ENCODE measurements around the gene OR4S1.
"Not testable (repeated sequence)": the region's sequence is repeated elsewhere in the genome, so short reads cannot be mapped to it uniquely, and the experiment has no call there.

Gene OR4S1

GRCh38 chr11:48305923-48306322 lies at the start of gene OR4S1:
TSS of gene OR4S1 (plus strand) at chr11:48306223. CDS start at chr11:48306223, 0 bp downstream.
- no peak for DNase-seq (ENCODE audit: low read depth in 1 of 2, low spot score in 1 of 2)
- no peak for TF ChIP-seq JUND (IDR thresholded peaks at IDR 0.05; ENCODE audit: low read depth)
- in situ Hi-C loops (cut with HindIII; ENCODE audit: low pct_unique_long_range_greater_than_20kb, low sequenced_read_pairs): no loop called here

DNA sequence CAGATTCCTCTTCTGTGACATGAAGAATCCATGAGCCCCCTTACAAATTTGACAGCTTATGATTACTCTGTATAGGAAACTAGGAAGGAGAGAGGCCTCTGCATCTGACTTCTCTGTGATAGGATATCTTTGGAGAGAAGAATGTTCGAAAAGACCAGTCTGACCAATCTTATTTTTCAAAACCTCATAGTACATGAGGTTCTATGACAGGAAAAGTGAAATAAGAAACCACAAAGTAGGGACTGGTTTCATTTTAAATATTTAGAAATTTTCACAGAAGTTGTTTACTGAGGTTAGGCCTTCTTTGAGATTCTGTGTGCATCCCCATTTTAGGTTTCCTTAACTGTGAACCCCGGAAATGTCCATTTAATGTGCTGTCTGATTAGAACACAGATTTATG lies 44.4 kb upstream of the OR4S1 start:
- no peak for TF ChIP-seq JUND (IDR thresholded peaks at IDR 0.05; ENCODE audit: low read depth)
- in situ Hi-C loops (cut with HindIII; ENCODE audit: low pct_unique_long_range_greater_than_20kb, low sequenced_read_pairs): no loop called here
- DNase-seq (ENCODE audit: low read depth in 1 of 2, low spot score in 1 of 2): no peak

DNA sequence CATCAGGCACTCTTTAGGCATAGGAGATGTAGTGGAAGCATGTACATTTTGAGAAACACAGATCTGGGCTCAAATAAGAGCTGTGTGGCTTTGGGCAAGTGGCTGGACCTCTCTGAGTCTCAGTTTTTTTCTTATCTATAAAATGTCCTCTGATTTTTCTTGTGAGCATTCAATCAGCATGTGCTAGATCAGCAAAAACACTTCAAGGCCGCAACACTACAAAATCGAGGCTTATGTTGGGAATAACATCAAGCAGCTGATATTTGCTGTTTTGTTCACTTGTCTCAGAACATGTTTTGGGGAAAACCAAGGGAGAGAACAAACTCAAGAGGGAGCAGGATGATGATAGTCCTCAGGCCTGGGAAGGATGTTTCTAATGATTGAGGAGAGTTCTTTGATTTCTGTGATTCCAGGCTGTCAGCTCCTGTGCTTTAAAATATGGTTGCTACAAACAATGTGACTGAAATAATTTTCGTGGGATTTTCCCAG lies 42.6 kb upstream of the OR4S1 start, which contains the start of gene OR4X1:
Gene OR4X1, plus strand, starts transcription at position 439 of the 489 bp plus-strand sequence. Its CDS starts 0 bp downstream, at position 439.
- DNase-seq (ENCODE audit: low read depth in 1 of 2, low spot score in 1 of 2): no peak
- in situ Hi-C loops (cut with HindIII; ENCODE audit: low pct_unique_long_range_greater_than_20kb, low sequenced_read_pairs): no loop called here
- no peak for TF ChIP-seq JUND (IDR thresholded peaks at IDR 0.05; ENCODE audit: low read depth)

GRCh38 chr11:48270621-48271020 lies 35.4 kb upstream of the OR4S1 start:
- no peak for DNase-seq (ENCODE audit: low read depth in 1 of 2, low spot score in 1 of 2)
- in situ Hi-C loops (cut with HindIII; ENCODE audit: low pct_unique_long_range_greater_than_20kb, low sequenced_read_pairs): no loop called here
- TF ChIP-seq JUND (IDR thresholded peaks at IDR 0.05; ENCODE audit: low read depth): no peak

DNA sequence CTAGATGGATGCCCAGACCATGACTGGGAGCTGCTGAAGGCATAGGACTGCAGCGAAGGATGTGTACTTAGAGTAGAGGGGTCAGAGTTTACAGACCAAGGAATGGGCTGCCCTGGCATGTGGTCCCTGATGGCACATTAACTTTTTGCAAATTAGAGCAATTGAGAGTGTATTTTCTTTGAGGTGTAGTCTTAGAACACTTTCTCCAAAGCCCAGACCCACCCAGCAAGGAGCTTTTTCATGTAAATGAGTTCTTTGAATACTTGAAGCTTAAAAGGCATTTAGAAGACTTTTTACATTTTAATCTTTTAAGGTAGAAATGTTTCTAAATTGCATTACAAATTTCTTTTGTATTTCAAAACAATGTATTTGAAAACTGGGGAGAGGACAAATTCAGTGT lies 33.4 kb upstream of the OR4S1 start:
- no peak for DNase-seq (ENCODE audit: low read depth in 1 of 2, low spot score in 1 of 2)
- TF ChIP-seq JUND (IDR thresholded peaks at IDR 0.05; ENCODE audit: low read depth): no peak
- in situ Hi-C loops (cut with HindIII; ENCODE audit: low pct_unique_long_range_greater_than_20kb, low sequenced_read_pairs): no loop called here

DNA sequence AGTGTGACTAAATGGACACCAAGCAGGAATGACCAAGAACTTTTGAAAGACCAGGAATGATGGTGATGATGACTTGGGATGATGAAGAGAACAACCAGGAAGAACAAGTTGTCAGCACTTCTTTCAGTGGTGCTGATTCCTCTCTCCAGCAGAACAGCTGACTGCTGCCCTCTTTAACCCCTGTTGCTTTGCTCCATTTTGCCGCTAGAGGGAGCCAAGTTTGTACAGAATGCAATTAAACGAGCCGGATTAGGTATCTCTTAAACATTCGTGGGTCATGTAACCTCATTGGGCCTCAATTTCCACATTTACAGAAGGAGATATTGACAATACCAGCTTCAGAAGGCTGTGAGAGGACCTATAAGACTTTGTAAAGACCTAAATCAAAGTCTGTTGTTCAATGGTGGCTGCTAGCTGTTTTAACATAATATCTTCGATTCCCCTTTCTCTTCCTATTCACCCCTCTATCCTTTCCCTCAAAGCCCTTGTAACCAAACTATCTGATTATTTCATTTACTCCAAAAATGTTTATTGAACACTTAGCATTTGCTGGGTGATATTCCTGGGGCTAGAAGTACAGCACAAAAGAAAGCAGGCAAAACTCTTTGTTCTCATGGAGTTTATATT lies 1.9 kb downstream of the OR4S1 start:
- in situ Hi-C loops (cut with HindIII; ENCODE audit: low pct_unique_long_range_greater_than_20kb, low sequenced_read_pairs): no loop called here
- peak; percentile 48 to 85 for DNase-seq (ENCODE audit: low read depth in 1 of 2, low spot score in 1 of 2)
- no peak for TF ChIP-seq JUND (IDR thresholded peaks at IDR 0.05; ENCODE audit: low read depth)

DNA sequence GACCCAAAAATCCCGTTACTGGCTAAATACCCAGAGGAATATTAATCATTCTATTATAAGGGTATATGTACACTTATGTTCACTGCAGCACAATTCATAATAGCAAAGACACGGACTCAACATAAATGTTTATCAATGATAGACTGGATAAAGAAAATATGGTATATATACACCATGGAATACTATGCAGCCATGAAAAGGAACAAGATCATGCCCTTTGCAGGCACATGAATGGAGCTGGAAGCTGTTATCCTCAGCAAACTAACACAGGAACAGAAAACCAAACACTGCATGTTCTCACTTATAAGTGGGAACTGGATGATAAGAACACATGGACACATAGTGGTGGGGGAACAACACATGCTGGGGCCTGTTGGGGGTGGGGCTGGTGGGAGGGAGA lies 7.6 kb downstream of the OR4S1 start:
- DNase-seq (ENCODE audit: low read depth in 1 of 2, low spot score in 1 of 2); in situ Hi-C loops (cut with HindIII; ENCODE audit: low pct_unique_long_range_greater_than_20kb, low sequenced_read_pairs): not testable (repeated sequence)

DNA sequence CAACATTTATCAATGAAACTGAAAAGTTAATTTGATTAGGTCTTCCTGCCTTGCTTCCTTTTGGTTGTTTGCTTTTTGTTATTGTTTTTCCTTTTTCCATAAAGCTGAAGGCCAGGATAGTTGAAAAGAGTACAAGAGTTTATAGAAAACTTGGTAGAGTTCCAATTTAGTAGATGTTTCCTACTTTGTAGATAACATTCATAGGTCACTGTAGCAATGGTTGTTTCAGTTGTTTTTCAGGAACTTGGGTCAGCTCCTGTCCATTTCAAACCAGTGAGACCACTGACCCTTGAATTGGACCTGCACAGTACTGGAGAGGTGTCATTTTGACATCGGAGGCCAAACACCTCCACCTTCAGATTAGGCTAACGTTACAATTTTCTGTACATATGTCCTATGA lies 13.8 kb downstream of the OR4S1 start:
- DNase-seq (ENCODE audit: low read depth in 1 of 2, low spot score in 1 of 2); in situ Hi-C loops (cut with HindIII; ENCODE audit: low pct_unique_long_range_greater_than_20kb, low sequenced_read_pairs): not testable (repeated sequence)

GRCh38 chr11:48324620-48325019 lies 18.6 kb downstream of the OR4S1 start, which contains the start of gene OR4C3:
TSS of gene OR4C3 (plus strand) at chr11:48324920. CDS start at chr11:48325022, 102 bp downstream.
- in situ Hi-C loops (cut with HindIII; ENCODE audit: low pct_unique_long_range_greater_than_20kb, low sequenced_read_pairs); DNase-seq (ENCODE audit: low read depth in 1 of 2, low spot score in 1 of 2): not testable (repeated sequence)

GRCh38 chr11:48341466-48341865 lies 35.4 kb downstream of the OR4S1 start:
- in situ Hi-C loops (cut with HindIII; ENCODE audit: low pct_unique_long_range_greater_than_20kb, low sequenced_read_pairs): no loop called here
- DNase-seq (ENCODE audit: low read depth in 1 of 2, low spot score in 1 of 2): no peak
- TF ChIP-seq JUND (IDR thresholded peaks at IDR 0.05; ENCODE audit: low read depth): no peak

DNA sequence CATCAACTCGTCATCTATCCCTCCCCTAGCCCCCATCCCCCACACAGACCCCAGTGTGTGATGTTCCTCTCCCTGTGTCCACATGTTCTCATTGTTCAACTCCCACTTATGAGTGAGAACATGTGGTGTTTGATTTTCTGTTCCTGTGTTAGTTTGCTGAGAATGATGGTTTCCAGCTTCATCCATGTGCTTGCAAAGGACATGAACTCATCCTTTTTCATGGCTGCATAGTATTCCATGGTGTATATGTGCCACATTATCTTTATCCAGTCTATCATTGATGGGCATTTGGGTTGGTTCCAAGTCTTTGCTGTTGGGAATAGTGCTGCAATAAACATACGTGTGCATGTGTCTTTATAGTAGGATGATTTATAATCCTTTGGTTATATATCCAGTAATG lies 36.5 kb downstream of the OR4S1 start:
- in situ Hi-C loops (cut with HindIII; ENCODE audit: low pct_unique_long_range_greater_than_20kb, low sequenced_read_pairs); DNase-seq (ENCODE audit: low read depth in 1 of 2, low spot score in 1 of 2): not testable (repeated sequence)

DNA sequence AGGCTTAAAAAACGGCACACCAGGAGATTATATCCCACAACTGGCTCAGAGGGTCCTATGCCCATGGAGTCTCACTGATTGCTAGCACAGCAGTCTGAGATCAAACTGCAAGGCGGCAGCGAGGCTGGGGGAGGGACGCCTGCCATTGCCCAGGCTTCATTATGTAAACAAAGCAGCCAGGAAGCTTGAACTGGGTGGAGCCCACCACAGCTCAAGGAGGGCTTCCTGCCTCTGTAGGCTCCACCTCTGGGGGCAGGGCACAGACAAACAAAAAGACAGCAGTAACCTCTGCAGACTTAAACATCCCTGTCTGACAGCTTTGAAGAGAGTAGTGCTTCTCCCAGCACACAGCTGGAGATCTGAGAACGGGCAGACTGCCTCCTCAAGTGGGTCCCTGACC lies 40.3 kb downstream of the OR4S1 start:
- in situ Hi-C loops (cut with HindIII; ENCODE audit: low pct_unique_long_range_greater_than_20kb, low sequenced_read_pairs); DNase-seq (ENCODE audit: low read depth in 1 of 2, low spot score in 1 of 2): not testable (repeated sequence)

DNA sequence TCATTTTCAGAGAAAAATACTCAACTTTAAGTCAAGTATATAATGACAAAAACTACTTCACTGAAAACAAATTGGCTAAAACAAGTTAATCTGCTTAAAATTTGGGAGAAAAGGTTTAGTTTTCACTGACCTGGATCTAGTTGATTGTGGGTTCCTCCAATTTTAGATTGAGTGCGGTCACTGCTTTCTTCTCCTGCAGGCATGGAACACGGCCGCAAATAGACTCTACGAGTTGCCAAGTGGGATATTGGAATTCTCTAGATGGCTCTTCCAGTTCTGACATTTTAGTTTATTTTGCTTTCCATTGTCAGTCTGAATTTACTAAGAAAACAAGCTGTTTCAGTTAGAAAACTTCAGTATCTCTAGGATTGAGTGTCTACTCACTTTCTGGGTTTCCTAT lies 48.0 kb downstream of the OR4S1 start:
- no peak for DNase-seq (ENCODE audit: low read depth in 1 of 2, low spot score in 1 of 2)
- no peak for TF ChIP-seq JUND (IDR thresholded peaks at IDR 0.05; ENCODE audit: low read depth)
- in situ Hi-C loops (cut with HindIII; ENCODE audit: low pct_unique_long_range_greater_than_20kb, low sequenced_read_pairs): no loop called here

- TF ChIP-seq JUND (IDR thresholded peaks at IDR 0.05; ENCODE audit: low read depth): no peak
- DNase-seq (ENCODE audit: low read depth in 1 of 2, low spot score in 1 of 2): no peak
- in situ Hi-C loops (cut with HindIII; ENCODE audit: low pct_unique_long_range_greater_than_20kb, low sequenced_read_pairs): no loop called here
Measured at GRCh38 chr11:48354677-48355076, 48.7 kb downstream of the OR4S1 start.

All from T47D (cell line).